NB4 (cell line): Measurements from ENCODE around the gene C19orf38.

Experiments
- MYC ChIP-seq: IDR thresholded peaks from 2 replicates; pipeline ENCODE4 v1.6.1; 2011; ENCODE audit warnings: low read depth, low read length
- POLR2A ChIP-seq: IDR thresholded peaks from 2 replicates; pipeline ENCODE4 v1.6.1; 2011; ENCODE audit warnings: mild to moderate bottlenecking; ENCODE audit not compliant: insufficient read length; ENCODE audit errors: extremely low read depth
- TF ChIP-seq, protein P1 (sequence below): IDR thresholded peaks from one replicate; pipeline ENCODE4 v1.5.1; 2012; ENCODE audit warnings: low read depth, low read length

DNA sequence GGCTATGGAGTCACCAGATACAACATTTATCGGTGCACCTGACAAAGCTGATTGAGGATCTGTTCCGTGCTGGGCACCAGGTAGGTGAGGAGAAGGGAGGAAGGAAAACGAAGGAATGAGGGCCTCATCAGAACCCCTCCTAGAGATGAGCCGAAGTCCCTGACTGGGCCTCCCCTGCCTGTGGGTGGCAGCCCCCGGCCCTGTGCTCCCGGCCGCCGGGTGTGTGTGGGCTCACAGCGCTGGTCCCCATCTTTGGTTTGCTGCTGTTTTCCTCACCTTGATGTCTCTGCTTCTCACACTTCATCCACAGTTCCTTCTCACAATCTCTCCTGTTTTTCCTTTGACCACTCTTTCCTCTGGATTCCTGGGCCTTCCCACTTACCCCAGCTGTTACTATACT lies 45.0 kb upstream of the C19orf38 start:
- TF ChIP-seq POLR2A: no peak
- TF ChIP-seq, protein P1, sequence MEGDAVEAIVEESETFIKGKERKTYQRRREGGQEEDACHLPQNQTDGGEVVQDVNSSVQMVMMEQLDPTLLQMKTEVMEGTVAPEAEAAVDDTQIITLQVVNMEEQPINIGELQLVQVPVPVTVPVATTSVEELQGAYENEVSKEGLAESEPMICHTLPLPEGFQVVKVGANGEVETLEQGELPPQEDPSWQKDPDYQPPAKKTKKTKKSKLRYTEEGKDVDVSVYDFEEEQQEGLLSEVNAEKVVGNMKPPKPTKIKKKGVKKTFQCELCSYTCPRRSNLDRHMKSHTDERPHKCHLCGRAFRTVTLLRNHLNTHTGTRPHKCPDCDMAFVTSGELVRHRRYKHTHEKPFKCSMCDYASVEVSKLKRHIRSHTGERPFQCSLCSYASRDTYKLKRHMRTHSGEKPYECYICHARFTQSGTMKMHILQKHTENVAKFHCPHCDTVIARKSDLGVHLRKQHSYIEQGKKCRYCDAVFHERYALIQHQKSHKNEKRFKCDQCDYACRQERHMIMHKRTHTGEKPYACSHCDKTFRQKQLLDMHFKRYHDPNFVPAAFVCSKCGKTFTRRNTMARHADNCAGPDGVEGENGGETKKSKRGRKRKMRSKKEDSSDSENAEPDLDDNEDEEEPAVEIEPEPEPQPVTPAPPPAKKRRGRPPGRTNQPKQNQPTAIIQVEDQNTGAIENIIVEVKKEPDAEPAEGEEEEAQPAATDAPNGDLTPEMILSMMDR: no peak
- no peak for TF ChIP-seq MYC
